Left hindlimb (tissue), 1 donor: Measurements from ENCODE around the gene FILIP1L.
"Not testable (repeated sequence)": the region's sequence is repeated elsewhere in the genome, so short reads cannot be mapped to it uniquely, and the experiment has no call there.

Source experiments
- DNase-seq: peaks from one replicate; pipeline ENCODE4 v3.0.0-alpha.2; 2018

Gene FILIP1L

GRCh38 chr3:100096866-100097265 is 17.4 kb downstream of the FILIP1L start:
- no peak for DNase-seq

GRCh38 chr3:100096286-100096685 is 18.0 kb downstream of the FILIP1L start:
- not testable (repeated sequence) for DNase-seq

- no peak for DNase-seq
Measured at GRCh38 chr3:100093831-100094230, 20.5 kb downstream of the FILIP1L start.

- no peak for DNase-seq
Measured at GRCh38 chr3:100090669-100091005, 23.7 kb downstream of the FILIP1L start.

- no peak for DNase-seq
Measured at GRCh38 chr3:100089812-100090668, 24.3 kb downstream of the FILIP1L start.

GRCh38 chr3:100088735-100089368 is 25.4 kb downstream of the FILIP1L start:
- no peak for DNase-seq

GRCh38 chr3:100087198-100087597 is 27.1 kb downstream of the FILIP1L start:
- DNase-seq = no peak

- no peak for DNase-seq
Measured at GRCh38 chr3:100086401-100086800, 27.9 kb downstream of the FILIP1L start.

- no peak for DNase-seq
Measured at GRCh38 chr3:100084100-100084806, 30.0 kb downstream of the FILIP1L start.

GRCh38 chr3:100083209-100083608 is 31.1 kb downstream of the FILIP1L start:
- no peak for DNase-seq

- no peak for DNase-seq
Measured at GRCh38 chr3:100082714-100083113, 31.6 kb downstream of the FILIP1L start.

- DNase-seq = no peak
Measured at GRCh38 chr3:100081986-100082692, 32.2 kb downstream of the FILIP1L start.

GRCh38 chr3:100081311-100081710 is 33.0 kb downstream of the FILIP1L start:
- no peak for DNase-seq

- no peak for DNase-seq
Measured at GRCh38 chr3:100080573-100080972, 33.7 kb downstream of the FILIP1L start.

- DNase-seq = no peak
Measured at GRCh38 chr3:100079328-100079727, 35.0 kb downstream of the FILIP1L start.

- DNase-seq = peak; percentile 42
Measured at GRCh38 chr3:100076731-100077529, 37.4 kb downstream of the FILIP1L start.

GRCh38 chr3:100075851-100076730 is 38.2 kb downstream of the FILIP1L start:
- no peak for DNase-seq

GRCh38 chr3:100075196-100075595 is 39.1 kb downstream of the FILIP1L start:
- no peak for DNase-seq

GRCh38 chr3:100073714-100074307 is 40.5 kb downstream of the FILIP1L start:
- peak; percentile 81 for DNase-seq

GRCh38 chr3:100073049-100073713 is 41.1 kb downstream of the FILIP1L start:
- DNase-seq = no peak
